Gastrocnemius medialis (tissue), 4 donors: ENCODE results near the gene ETNK1. TPM values are rescaled to one million over a fixed set of nuclear protein-coding genes. Genes with fewer than 3 reads are reported as not detected.
A peak's percentile ranks its signal among the peaks of the same experiment; 100 is the strongest.

Source experiments
- ATAC-seq, 2 donors: fragments of 150-250 bp; one replicate each; pipeline ENCODE4 v1.9.1; 2016
- DNase-seq, 2 donors: peaks; one replicate each; pipeline ENCODE4 v3.0.0-alpha.2; 2019
- H3K27ac ChIP-seq, 4 donors: fragments of 200-600 bp; sonication (generic); 1 replicate in 1 of 4; 2 replicates in 3 of 4; pipeline ENCODE4 v1.5.1; 2016 to 2018; ENCODE audit warnings: mild to moderate bottlenecking in 2 of 4, moderate library complexity in 1 of 4
- H3K27me3 ChIP-seq, 3 donors: fragments of 200-600 bp; sonication (generic) in 2 of 3; 1 replicate in 1 of 3; 2 replicates in 2 of 3; pipeline versions ENCODE4 v1.5.1 to v1.6.0; 2016 to 2019; ENCODE audit warnings: mild to moderate bottlenecking in 1 of 3, moderate library complexity in 1 of 3
- H3K36me3 ChIP-seq, 2 donors: fragments of 200-600 bp; sonication (generic) in 1 of 2; one replicate each; pipeline ENCODE4 v1.5.1; 2017 to 2018
- H3K4me1 ChIP-seq, 2 donors: fragments of 200-600 bp; sonication (generic) in 1 of 2; one replicate each; pipeline ENCODE4 v1.5.1; 2016 to 2017; ENCODE audit warnings: mild to moderate bottlenecking in 2 of 2
- H3K4me3 ChIP-seq, 4 donors: fragments of 200-600 bp; sonication (generic) in 3 of 4; 1 replicate in 1 of 4; 2 replicates in 3 of 4; pipeline ENCODE4 v1.5.1; 2016 to 2019; ENCODE audit warnings: mild to moderate bottlenecking in 2 of 4
- H3K9me3 ChIP-seq, 3 donors: fragments of 200-600 bp; sonication (generic) in 2 of 3; 1 replicate in 1 of 3; 2 replicates in 2 of 3; pipeline ENCODE4 v1.5.1; 2016 to 2019
- POLR2A ChIP-seq, 2 donors: fragments of 450-650 bp; IDR thresholded peaks; one replicate each; pipeline ENCODE4 v1.6.1; 2017; ENCODE audit warnings: antibody characterized with exemption in 2 of 2, mild to moderate bottlenecking in 2 of 2, moderate library complexity in 2 of 2
- in situ Hi-C, 4 donors: fragments of 200-750 bp; cut with MboI; loops; one replicate each; pipeline versions ENCODE4 v1.15.0 to v1.8.0; 2017; ENCODE audit warnings: low sequenced_read_pairs in 4 of 4
- intact Hi-C: fragments of 100-400 bp; cut with DNase I; formaldehyde crosslinking; loops from one replicate; pipeline ENCODE4 v1.15.1; 2023; ENCODE audit warnings: low total_unique reads
- total RNA-seq, 4 donors: library from RNA; depleted of rRNA; stranded (reverse); fragments of >200 nt; gene quantifications; one replicate each; pipeline versions ENCODE4 v1.1.0 to v1.2.3, GENCODE V29; 2016
- TF ChIP-seq, protein P1 (sequence below), 5 experiments: fragments of 450-650 bp in 3 of 5; fragments of 200-600 bp in 2 of 5; sonication (generic) in 2 of 5; IDR thresholded peaks in 4 of 5; conservative IDR thresholded peaks in 1 of 5; 1 replicate in 4 of 5; 2 replicates in 1 of 5; pipeline ENCODE4 v1.5.1; 2016 to 2019; ENCODE audit warnings: antibody characterized with exemption in 5 of 5, mild to moderate bottlenecking in 3 of 5, moderate library complexity in 3 of 5

ETNK1 gene
- total RNA-seq, 4 donors from 2014 or later, result 6.5 to 15.1 (median 7.2) TPM

- in situ Hi-C loops, result no loop called here
- no peak overlapping the region for H3K27ac ChIP-seq
Measured at GRCh38 chr12:22682663-22683062, 57.7 kb downstream of the ETNK1 start.

DNA sequence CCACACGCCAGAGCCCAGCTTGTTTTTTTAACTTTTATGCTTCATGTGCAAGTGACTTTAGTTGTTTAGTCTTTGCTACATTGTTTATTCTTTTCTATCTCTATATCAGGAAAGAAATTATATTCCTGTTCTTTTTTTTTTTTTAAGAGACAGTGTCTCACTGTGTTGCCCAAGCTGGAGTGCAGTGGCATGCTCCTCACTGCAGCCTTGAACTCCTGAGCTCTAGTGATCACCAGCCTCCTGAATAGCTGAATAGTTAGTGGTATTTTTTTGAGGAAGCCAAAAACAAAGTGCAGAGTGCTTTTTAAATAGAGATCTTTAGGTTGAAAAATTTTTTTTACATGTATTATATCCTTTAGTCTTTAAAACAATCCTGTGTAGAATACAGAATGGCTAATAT lies 58.2 kb downstream of the ETNK1 start:
- H3K27me3 ChIP-seq, result no peaks in the 10 kb centered on the region
- DNase-seq (no peak), ATAC-seq (no peak)
- TF ChIP-seq, protein P1, sequence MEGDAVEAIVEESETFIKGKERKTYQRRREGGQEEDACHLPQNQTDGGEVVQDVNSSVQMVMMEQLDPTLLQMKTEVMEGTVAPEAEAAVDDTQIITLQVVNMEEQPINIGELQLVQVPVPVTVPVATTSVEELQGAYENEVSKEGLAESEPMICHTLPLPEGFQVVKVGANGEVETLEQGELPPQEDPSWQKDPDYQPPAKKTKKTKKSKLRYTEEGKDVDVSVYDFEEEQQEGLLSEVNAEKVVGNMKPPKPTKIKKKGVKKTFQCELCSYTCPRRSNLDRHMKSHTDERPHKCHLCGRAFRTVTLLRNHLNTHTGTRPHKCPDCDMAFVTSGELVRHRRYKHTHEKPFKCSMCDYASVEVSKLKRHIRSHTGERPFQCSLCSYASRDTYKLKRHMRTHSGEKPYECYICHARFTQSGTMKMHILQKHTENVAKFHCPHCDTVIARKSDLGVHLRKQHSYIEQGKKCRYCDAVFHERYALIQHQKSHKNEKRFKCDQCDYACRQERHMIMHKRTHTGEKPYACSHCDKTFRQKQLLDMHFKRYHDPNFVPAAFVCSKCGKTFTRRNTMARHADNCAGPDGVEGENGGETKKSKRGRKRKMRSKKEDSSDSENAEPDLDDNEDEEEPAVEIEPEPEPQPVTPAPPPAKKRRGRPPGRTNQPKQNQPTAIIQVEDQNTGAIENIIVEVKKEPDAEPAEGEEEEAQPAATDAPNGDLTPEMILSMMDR (IDR thresholded peaks at IDR 0.05 in 4 of 5, conservative IDR thresholded peaks at IDR 0.05 in 1 of 5), result no peak
- TF ChIP-seq POLR2A (IDR thresholded peaks at IDR 0.05), result no peak
- intact Hi-C loops (no loop called here), in situ Hi-C loops (no loop called here)
- H3K27ac ChIP-seq, result no peak overlapping the region
- H3K9me3 ChIP-seq, result no peaks in the 10 kb centered on the region
- no peak overlapping the region for H3K4me3 ChIP-seq
- H3K36me3 ChIP-seq, result peaks cover 0 to 12% of the 10 kb centered on the region in 2 donors
- no peaks in the 10 kb centered on the region for H3K4me1 ChIP-seq

More at GRCh38 chr12:22682663-22683062, 57.7 kb downstream of the ETNK1 start:
- Histone ChIP-seq H3K9me3 (no peaks in the 10 kb centered on the region), H3K36me3 (peaks cover 0 to 12% of the 10 kb centered on the region in 2 donors), H3K4me1 (no peaks in the 10 kb centered on the region), H3K4me3 (no peak overlapping the region), H3K27me3 (no peaks in the 10 kb centered on the region)
- ATAC-seq (no peak), DNase-seq (no peak)
- no peak for TF ChIP-seq POLR2A (IDR thresholded peaks at IDR 0.05)
- TF ChIP-seq, protein P1 (IDR thresholded peaks at IDR 0.05 in 4 of 5, conservative IDR thresholded peaks at IDR 0.05 in 1 of 5), result no peak
- intact Hi-C loops, result no loop called here

GRCh38 chr12:22684140-22685118 lies 59.5 kb downstream of the ETNK1 start:
- Histone ChIP-seq H3K27ac (no peak overlapping the region), H3K27me3 (no peaks in the 10 kb centered on the region), H3K4me3 (no peak overlapping the region), H3K9me3 (no peaks in the 10 kb centered on the region), H3K4me1 (no peaks in the 10 kb centered on the region), H3K36me3 (peaks cover 0 to 5% of the 10 kb centered on the region in 2 donors)
- intact Hi-C loops, result no loop called here
- TF ChIP-seq, protein P1 (IDR thresholded peaks at IDR 0.05 in 4 of 5, conservative IDR thresholded peaks at IDR 0.05 in 1 of 5), result peak in 4 of 5 experiments; percentile 15 to 58 (median 28)
- no peak for TF ChIP-seq POLR2A (IDR thresholded peaks at IDR 0.05)
- ATAC-seq, result no peak
- in situ Hi-C loops, result no loop called here
- no peak for DNase-seq

DNA sequence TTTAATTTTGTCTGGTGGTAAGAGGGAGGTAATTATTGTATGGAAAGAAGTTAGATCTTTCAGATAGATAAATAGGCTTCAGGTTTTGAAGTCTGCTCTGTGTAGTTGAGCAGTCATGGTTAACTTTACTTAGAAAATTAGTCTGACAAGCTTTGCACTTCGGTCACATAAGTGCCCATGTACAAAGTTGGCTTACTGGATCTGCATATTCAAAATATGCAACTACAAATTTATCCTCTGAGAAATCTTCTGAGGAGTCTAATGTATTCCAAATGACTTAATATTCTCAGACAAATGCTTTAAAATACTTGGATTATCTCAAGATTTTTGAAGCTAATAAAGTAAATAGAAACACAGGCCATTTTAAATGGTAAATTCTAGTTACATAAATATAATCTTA lies 61.2 kb downstream of the ETNK1 start:
- no peaks in the 10 kb centered on the region for H3K9me3 ChIP-seq
- peaks cover 0 to 5% of the 10 kb centered on the region in 2 donors for H3K36me3 ChIP-seq
- intact Hi-C loops (no loop called here), in situ Hi-C loops (no loop called here)
- H3K27ac ChIP-seq, result no peak overlapping the region
- H3K4me3 ChIP-seq, result no peak overlapping the region
- no peaks in the 10 kb centered on the region for H3K27me3 ChIP-seq
- H3K4me1 ChIP-seq, result no peaks in the 10 kb centered on the region
- DNase-seq, result no peak
- no peak for ATAC-seq
- TF ChIP-seq, protein P1 (IDR thresholded peaks at IDR 0.05 in 4 of 5, conservative IDR thresholded peaks at IDR 0.05 in 1 of 5), result no peak
- no peak for TF ChIP-seq POLR2A (IDR thresholded peaks at IDR 0.05)
